ENCODE measurements around the gene ACSL1. TPM values are rescaled to one million over a fixed set of nuclear protein-coding genes. Genes with fewer than 3 reads are reported as not detected.
A peak's percentile ranks its signal among the peaks of the same experiment; 100 is the strongest.

Gene ACSL1
- polyA plus RNA-seq, 2 of the 4 experiments (the other 2 are of a cell fraction): 10.0 to 12.4 TPM

- no peak for FAIRE-seq
- ATAC-seq: peak; percentile 62 to 70; a peak in 5 of 6 replicates
- Histone ChIP-seq H3K9me3 (no peaks in the 10 kb centered on the region), H3K4me2 (peak overlapping the region; percentile 75), H3K4me3 (peak overlapping the region; percentile 3; the same call in 1 of the 3 replicates), H3K27ac (peak overlapping the region; percentile 72 to 83), H3K4me1 (peaks cover 66% of the 10 kb centered on the region)
- ChIA-PET POLR2A (interaction anchor here (0.9 kb wide), 1 partner anchor 67 kb away, joined by 3 read pairs; no protein-coding TSS in a partner anchor), CTCF (interaction anchor here (1.4 to 1.5 kb wide), 2 partner anchors 12 to 20 kb away, joined by 3 to 4 read pairs; no protein-coding TSS in a partner anchor)
- WGBS (ENCODE audit: missing lambda C conversion rate): 9% methylated on average over 8 of the region's 8 CpGs
- peak in 1 of 2 experiments; percentile 36 for DNase-seq (ENCODE audit: low read depth in 1 of 2, low spot score in 1 of 2)
- 0 out of 2 replicates have a peak, but pooled peaks have one; percentile 44 for TF ChIP-seq FOSL2 (IDR thresholded peaks at IDR 0.05)
- peak; percentile 29; the same call in 1 of the 2 replicates for TF ChIP-seq FOSL2 (CRISPR knock-in tag; IDR thresholded peaks at IDR 0.05)
- TF ChIP-seq JUNB (IDR thresholded peaks at IDR 0.05): 0 out of 2 replicates have a peak, but pooled peaks have one; percentile 37
- no peak for TF ChIP-seq SREBF2 (IDR thresholded peaks at IDR 0.05)
Observed at GRCh38 chr4:184812651-184813181, 13.1 kb downstream of the ACSL1 start.

- TF ChIP-seq BCL3 (IDR thresholded peaks at IDR 0.05) (no peak), RARB (CRISPR knock-in tag; IDR thresholded peaks at IDR 0.05) (no peak), ELK1 (IDR thresholded peaks at IDR 0.05; ENCODE audit: low read depth, low read length) (no peak), E2F6 (IDR thresholded peaks at IDR 0.05; ENCODE audit: borderline replicate concordance, low read depth) (no peak), ZSCAN20 (CRISPR knock-in tag; IDR thresholded peaks at IDR 0.05) (no peak), MAZ (IDR thresholded peaks at IDR 0.05; ENCODE audit: borderline replicate concordance, low read depth, low read length) (no peak), ESRRA (IDR thresholded peaks at IDR 0.05; ENCODE audit: borderline replicate concordance, low read length) (no peak), SREBF2 (IDR thresholded peaks at IDR 0.05) (no peak), FOSB (CRISPR knock-in tag; IDR thresholded peaks at IDR 0.05) (no peak), RNF2 (IDR thresholded peaks at IDR 0.05; ENCODE audit: borderline replicate concordance, low read depth) (no peak), TP53 (CRISPR knock-in tag; IDR thresholded peaks at IDR 0.05) (no peak)
- H3K9me3 ChIP-seq: no peaks in the 10 kb centered on the region
- no peak for FAIRE-seq
- ChIA-PET CTCF (no interaction called here), POLR2A (no interaction called here)
- no peak for DNase-seq (ENCODE audit: low read depth in 1 of 2, low spot score in 1 of 2)
- ATAC-seq: peak in 1 of 2 experiments; percentile 29; a peak in 3 of 6 replicates
- peak overlapping the region; percentile 75 for H3K4me2 ChIP-seq
- H3K4me3 ChIP-seq: peak overlapping the region; percentile 3; the same call in 1 of the 3 replicates
- peak overlapping the region; percentile 72 to 83; a peak in 5 of 6 replicates for H3K27ac ChIP-seq
- WGBS (ENCODE audit: missing lambda C conversion rate): 67% methylated on average over 6 of the region's 6 CpGs
- peaks cover 65% of the 10 kb centered on the region for H3K4me1 ChIP-seq
Observed at GRCh38 chr4:184812199-184812542, 13.6 kb downstream of the ACSL1 start.

GRCh38 chr4:184811526-184812198, 14.1 kb downstream of the ACSL1 start:
- CTCF ChIA-PET: no interaction called here
- ATAC-seq (no peak), DNase-seq (ENCODE audit: low read depth in 1 of 2, low spot score in 1 of 2) (no peak), FAIRE-seq (no peak)
- POLR2A ChIA-PET: no interaction called here
- Histone ChIP-seq H3K4me1 (peaks cover 65% of the 10 kb centered on the region), H3K27ac (peak overlapping the region; percentile 72 to 83; a peak in 5 of 6 replicates), H3K4me3 (no peak overlapping the region), H3K9me3 (no peaks in the 10 kb centered on the region), H3K4me2 (peak overlapping the region; percentile 75)
- TF ChIP-seq PBX3 (IDR thresholded peaks at IDR 0.05) (no peak), BCL3 (IDR thresholded peaks at IDR 0.05) (no peak), KDM5A (IDR thresholded peaks at IDR 0.05) (no peak)
- 96% methylated on average over 8 of the region's 8 CpGs for WGBS (ENCODE audit: missing lambda C conversion rate)

Measured in A549 (cell line).